ENCODE results near the gene UBE4B.
"Not testable (repeated sequence)": the region's sequence is repeated elsewhere in the genome, so short reads cannot be mapped to it uniquely, and the experiment has no call there.

Gene UBE4B

GRCh38 chr1:10179406-10180091 is 146.8 kb downstream of the UBE4B start:
- DNase-seq, result no peak

- DNase-seq, result no peak
Observed at GRCh38 chr1:10181154-10181553, 148.4 kb downstream of the UBE4B start.

- no peak for DNase-seq
Observed at GRCh38 chr1:10185759-10186158, 153.0 kb downstream of the UBE4B start.

- no peak for DNase-seq
Observed at GRCh38 chr1:10186331-10187025, 153.7 kb downstream of the UBE4B start.

- DNase-seq, result no peak
Observed at GRCh38 chr1:10187026-10187334, 154.2 kb downstream of the UBE4B start.

- no peak for DNase-seq
Observed at GRCh38 chr1:10188133-10188650, 155.4 kb downstream of the UBE4B start.

- DNase-seq, result no peak
Observed at GRCh38 chr1:10189659-10190058, 156.9 kb downstream of the UBE4B start.

GRCh38 chr1:10192263-10192662 is 159.5 kb downstream of the UBE4B start:
- no peak for DNase-seq

GRCh38 chr1:10193288-10193687 is 160.5 kb downstream of the UBE4B start:
- no peak for DNase-seq

GRCh38 chr1:10195570-10195969 is 162.8 kb downstream of the UBE4B start:
- DNase-seq, result no peak

- DNase-seq, result no peak
Observed at GRCh38 chr1:10196976-10197375, 164.2 kb downstream of the UBE4B start.

- DNase-seq, result no peak
Observed at GRCh38 chr1:10200620-10201019, 167.9 kb downstream of the UBE4B start.

GRCh38 chr1:10204003-10204642 is 171.4 kb downstream of the UBE4B start:
- no peak for DNase-seq

- DNase-seq, result not testable (repeated sequence)
Observed at GRCh38 chr1:10205206-10205605, 172.4 kb downstream of the UBE4B start.

GRCh38 chr1:10207810-10208209 is 175.1 kb downstream of the UBE4B start:
- no peak for DNase-seq

- no peak for DNase-seq
Observed at GRCh38 chr1:10208537-10208936, 175.8 kb downstream of the UBE4B start.

- DNase-seq, result no peak
Observed at GRCh38 chr1:10209590-10209904, 176.8 kb downstream of the UBE4B start.

- peak; percentile 89 for DNase-seq
Observed at GRCh38 chr1:10209905-10210810, 177.4 kb downstream of the UBE4B start, which contains the start of gene KIF1B. KIF1B (plus strand) TSS chr1:10210570; CDS start chr1:10232329, 21,759 bp downstream.

- peak; percentile 37 for DNase-seq
Observed at GRCh38 chr1:10210841-10211804, 178.4 kb downstream of the UBE4B start.

GRCh38 chr1:10211805-10212410 is 179.2 kb downstream of the UBE4B start:
- no peak for DNase-seq

GRCh38 chr1:10212476-10212875 is 179.7 kb downstream of the UBE4B start:
- no peak for DNase-seq
